GM19035 (cell line): Measurements from ENCODE around the gene HLA-DQA2.
"Not testable (repeated sequence)": the region's sequence is repeated elsewhere in the genome, so short reads cannot be mapped to it uniquely, and the experiment has no call there.

Experiments
- ATAC-seq: cut with Tn5 transposase; IDR thresholded peaks from one replicate; pipeline ENCODE4 v1.9.1; 2021; ENCODE audit not compliant: unreplicated experiment

Gene HLA-DQA2

DNA sequence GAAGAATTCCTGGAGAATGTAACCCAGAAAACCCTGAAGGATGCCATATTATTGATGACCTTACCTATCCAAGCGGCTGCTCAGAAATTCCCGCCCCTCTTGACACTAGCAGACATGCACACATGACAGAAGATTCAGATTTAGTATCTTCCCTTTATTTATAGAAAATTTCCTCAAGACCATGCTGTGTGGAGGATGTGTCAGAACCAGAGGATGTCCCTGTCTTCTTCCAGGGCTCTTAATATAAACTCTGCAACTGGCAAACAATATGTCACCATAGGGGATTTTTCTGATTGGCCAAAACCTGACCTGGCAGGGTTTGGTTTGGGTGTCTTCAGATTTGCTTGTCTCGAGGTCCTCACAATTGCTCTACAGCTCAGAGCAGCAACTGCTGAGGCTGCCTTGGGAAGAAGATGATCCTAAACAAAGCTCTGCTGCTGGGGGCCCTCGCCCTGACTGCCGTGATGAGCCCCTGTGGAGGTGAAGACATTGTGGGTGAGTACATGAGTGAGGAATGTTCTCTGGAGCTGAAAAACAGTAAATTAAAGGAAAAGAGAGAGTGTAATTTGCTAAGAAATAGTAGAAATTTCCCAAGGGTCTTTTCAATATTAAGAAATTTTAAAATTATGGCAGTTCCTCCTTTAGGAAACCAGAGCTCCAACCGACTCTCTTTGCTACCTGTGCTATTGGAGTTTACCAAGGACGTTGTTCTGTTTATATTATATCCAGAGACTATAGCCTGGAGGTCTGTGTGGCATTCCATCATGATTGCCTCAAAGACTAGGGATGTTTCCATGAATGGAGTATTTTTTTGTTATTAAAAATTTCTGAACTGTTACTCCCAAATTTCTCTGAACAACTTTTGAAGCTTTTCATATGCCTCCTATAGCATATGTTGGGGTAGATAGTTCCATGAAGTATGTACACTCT is at the start of gene HLA-DQA2:
Gene HLA-DQA2, plus strand, starts transcription at position 361 of the 930 bp plus-strand sequence. Its CDS starts 53 bp downstream, at position 414.
- ATAC-seq, result no peak

DNA sequence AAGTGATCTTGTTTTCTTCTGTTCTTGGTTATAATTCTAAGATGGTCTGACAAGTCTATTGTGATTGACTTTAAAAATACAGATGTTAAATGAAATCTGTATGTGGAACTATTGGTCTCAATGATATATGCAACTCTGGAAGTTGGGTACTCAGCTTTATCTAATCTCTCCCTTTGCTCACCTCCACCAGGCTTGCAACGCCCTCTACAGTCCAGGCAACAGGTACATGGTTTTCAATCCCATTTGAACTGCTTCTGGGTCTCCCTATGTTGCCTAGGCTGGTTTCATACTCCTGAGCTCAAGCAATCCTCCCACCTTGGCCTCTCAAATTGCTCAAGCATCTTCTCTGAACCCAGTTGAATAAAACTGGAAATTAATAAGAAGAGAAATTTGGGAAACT is 49.2 kb upstream of the HLA-DQA2 start:
- ATAC-seq, result no peak

GRCh38 chr6:32697031-32697430 is 44.2 kb upstream of the HLA-DQA2 start:
- no peak for ATAC-seq

- no peak for ATAC-seq
These were observed 40.7 kb upstream of the HLA-DQA2 start for GRCh38 chr6:32700391-32701040.

DNA sequence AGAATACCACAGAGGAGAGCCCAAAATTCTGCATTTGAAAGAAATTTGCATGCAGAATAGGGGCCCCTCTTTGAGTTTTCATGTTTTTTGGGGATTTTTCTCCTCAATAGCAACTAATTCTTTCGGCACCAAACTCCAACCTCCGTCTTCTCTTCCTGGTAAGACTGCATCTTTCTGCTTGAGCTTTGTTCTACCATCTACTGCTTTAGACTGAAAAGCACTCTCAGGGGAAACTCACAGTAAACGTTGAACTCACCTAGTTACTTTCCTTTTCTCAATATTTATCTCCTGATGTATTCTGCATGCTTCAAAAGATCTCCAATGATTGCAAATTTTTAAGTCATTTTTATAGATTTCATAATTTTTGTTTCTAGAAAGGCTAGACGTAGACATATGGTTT is 37.8 kb upstream of the HLA-DQA2 start:
- no peak for ATAC-seq

DNA sequence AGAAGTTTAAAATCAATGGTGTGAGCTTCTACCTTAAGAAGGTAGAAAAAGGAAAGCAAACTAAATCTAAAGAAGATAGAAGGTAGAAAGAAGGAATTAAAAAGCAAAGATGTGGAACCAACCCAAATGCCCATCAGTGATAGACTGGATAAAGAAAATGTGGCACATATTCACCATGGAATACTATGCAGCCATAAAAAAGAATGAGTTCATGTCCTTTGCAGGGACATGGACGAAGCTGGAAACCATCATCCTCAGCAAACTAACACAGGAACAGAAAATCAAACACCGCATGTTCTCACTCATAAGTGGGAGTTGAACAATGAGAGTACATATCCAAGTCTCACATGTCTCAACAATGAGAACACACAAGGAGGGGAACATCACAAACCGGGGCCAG is 36.0 kb upstream of the HLA-DQA2 start:
- not testable (repeated sequence) for ATAC-seq

GRCh38 chr6:32709625-32710024 is 31.6 kb upstream of the HLA-DQA2 start:
- ATAC-seq, result no peak

- ATAC-seq, result no peak
These were observed 27.9 kb upstream of the HLA-DQA2 start for GRCh38 chr6:32713241-32713640.

DNA sequence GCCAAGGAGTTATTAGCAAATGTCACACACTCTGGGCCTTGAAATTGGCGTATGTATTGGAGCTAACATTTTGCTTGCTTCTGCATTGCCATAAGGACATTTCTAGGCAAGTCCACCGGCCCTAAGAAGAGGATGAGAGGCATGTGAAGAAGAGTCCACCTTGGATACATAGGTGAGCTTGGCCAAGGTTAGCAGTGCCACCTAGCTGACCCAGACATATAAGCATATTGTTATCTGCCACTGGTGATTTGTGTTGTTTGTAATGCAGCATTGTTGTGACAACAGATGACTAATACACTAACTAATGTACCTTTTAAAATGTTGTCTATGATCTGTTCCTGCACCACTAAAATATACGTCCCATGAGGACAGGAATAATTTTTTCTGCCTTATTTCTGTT is 24.8 kb upstream of the HLA-DQA2 start:
- ATAC-seq, result no peak

DNA sequence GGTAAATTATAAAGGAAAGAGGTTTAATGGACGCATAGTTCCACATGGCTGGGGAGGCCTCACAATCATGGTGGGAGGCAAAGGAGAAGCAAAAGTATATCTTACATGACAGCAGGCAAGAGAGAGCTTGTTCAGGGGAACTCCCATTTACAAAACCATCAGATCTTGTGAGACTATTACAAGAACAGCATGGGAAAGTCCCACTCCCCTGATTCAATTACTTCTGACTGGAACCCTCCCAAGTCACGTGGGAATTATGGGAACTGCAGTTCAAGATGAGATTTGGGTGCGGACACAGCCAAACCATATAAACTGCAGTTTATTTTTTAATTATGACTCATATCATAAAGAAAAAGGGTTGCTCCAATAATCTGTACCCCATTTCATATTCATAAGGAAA is 22.3 kb upstream of the HLA-DQA2 start:
- ATAC-seq, result no peak

DNA sequence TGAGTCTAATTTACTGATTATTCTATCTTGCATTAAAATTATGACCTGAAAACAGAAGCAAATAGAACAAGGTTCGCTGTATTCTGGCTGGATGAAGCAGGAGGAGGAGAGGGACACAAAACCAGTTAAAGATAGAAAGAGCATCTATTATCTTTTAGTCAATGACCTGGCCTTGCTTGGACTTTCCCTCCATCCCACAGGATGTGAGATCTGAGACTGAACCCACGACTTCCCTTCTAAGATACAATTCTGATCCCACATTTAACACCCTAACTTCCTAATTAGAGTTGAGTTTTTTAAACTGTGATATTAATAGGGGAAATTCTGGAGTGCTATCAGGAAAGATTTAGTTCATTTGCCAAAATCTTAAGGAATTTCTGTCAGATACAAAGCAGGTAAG is 3.1 kb upstream of the HLA-DQA2 start:
- no peak for ATAC-seq

DNA sequence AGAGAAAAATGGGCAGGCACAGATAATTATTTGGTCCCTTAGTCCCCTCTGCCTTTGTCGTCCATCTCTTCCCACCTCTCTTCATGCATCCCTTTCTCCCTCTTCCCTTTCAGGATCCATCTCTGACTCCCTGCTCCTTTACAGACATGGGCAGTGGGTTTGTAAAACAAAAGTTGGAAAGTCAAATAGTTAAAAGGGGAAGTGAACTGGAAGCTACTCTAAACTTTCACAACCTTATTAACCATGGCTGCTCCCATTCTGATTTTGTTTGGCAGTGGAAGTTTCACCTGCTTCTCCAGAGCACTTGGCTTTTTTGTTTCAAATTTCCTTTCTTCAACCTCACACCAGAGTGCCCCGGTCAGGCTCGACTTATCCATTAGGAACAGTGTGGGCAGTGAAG is 1.2 kb downstream of the HLA-DQA2 start:
- no peak for ATAC-seq

DNA sequence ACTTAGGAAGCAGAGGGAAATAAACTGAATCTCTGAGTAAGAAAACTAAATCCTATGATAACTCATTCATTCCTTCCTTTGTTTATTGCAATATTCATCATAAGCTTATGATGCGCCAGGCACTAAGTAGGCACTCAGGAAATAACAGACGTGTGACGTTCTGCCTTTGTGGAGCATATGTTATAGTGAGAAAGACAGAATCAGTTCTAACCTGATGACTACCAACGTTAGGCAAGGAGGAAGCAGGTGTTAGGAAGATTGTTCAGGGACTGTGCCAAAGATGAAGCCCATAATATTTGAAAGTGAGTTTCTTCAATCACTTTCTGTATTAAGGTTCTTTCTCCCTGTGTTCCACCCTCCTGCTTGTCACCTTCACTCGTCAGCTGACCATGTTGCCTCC is 3.6 kb downstream of the HLA-DQA2 start:
- no peak for ATAC-seq

- not testable (repeated sequence) for ATAC-seq
These were observed 4.5 kb downstream of the HLA-DQA2 start for GRCh38 chr6:32745649-32746048.

DNA sequence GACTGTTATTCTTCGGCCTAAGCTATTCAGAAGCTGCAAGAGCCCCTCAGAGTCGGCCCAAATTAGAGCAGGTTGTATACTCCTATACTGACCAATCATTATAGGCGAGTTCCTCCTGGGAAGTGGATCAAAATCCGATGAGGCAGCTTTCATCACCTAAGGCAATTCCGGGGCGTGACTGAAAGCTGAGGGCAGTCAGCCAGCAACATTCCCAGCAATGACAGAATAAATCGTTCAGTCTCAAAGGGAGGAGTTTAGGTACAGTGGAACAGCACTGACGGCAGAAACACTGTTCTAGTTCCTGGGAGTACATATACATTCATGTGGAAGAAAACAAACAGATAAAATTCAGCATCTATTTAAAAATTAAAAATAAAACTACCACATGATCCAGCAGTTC is 11.4 kb downstream of the HLA-DQA2 start:
- ATAC-seq, result no peak

GRCh38 chr6:32759669-32760068 is 18.5 kb downstream of the HLA-DQA2 start:
- ATAC-seq, result no peak

GRCh38 chr6:32761072-32761471 is 19.9 kb downstream of the HLA-DQA2 start:
- ATAC-seq, result no peak

GRCh38 chr6:32761548-32761947 is 20.4 kb downstream of the HLA-DQA2 start:
- no peak for ATAC-seq

- no peak for ATAC-seq
These were observed 22.2 kb downstream of the HLA-DQA2 start, which contains the start of gene HLA-DQB2 for GRCh38 chr6:32763421-32763820. Gene HLA-DQB2 (minus strand): TSS chr6:32763532. CDS start chr6:32763470, 62 bp downstream.

DNA sequence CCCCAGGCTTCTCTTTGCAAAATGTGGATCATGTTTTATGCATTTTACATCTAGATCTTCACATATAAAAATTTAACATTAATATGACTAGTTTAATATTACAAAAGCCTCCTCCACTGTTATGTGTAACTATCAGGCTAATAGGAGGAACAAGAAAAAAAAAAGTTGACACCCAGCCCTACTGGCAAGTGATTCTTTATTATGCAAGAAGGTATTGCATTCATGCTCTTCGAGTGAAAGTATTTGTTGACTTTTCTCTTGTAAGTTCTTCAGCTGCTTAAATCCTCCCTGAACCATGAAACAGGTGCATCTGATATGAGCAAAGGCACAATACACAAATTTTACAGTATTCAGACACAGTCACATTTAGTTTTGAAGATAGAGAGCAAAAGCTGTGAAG is 22.9 kb downstream of the HLA-DQA2 start:
- ATAC-seq, result no peak

DNA sequence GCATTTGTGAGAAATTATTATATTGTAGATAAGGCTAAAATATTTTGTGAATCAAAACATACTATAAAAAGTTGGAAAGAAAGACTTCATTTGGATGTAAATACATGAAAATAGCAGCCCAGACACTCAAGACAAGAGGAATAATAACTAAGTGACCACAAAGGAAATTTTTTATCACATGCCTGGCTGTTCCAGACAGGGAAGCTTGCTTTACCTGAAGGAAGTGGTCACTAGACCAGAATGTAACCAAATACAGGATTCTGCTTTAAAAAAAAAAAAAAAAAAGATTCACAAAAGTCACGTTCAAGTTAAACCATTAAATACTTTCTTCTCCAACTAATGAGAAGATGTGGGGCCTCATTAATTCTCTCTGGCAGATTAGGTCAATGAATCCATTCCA is 31.5 kb downstream of the HLA-DQA2 start:
- ATAC-seq, result no peak

- no peak for ATAC-seq
These were observed 33.2 kb downstream of the HLA-DQA2 start for GRCh38 chr6:32774426-32774825.
